ENCODE data around the gene ANKRD39. TPM values are rescaled to one million over a fixed set of nuclear protein-coding genes. Genes with fewer than 3 reads are reported as not detected.

Gene ANKRD39
- total RNA-seq, 6 experiments from 2014 or later, result 6.0 to 16.3 (median 9.7) TPM

- no peaks in the 10 kb centered on the region for H3K4me1 ChIP-seq
- H3K27ac ChIP-seq, result no peak overlapping the region
- 100% methylated on average over 1 of the region's 9 CpGs for WGBS (ENCODE audit: insufficient coverage, low coverage, low lambda C conversion rate, missing lambda C conversion rate)
- no peak for ATAC-seq
- DNase-seq, result no peak
- no peak for TF ChIP-seq POLR2A (IDR thresholded peaks at IDR 0.05)
- TF ChIP-seq, protein P1, sequence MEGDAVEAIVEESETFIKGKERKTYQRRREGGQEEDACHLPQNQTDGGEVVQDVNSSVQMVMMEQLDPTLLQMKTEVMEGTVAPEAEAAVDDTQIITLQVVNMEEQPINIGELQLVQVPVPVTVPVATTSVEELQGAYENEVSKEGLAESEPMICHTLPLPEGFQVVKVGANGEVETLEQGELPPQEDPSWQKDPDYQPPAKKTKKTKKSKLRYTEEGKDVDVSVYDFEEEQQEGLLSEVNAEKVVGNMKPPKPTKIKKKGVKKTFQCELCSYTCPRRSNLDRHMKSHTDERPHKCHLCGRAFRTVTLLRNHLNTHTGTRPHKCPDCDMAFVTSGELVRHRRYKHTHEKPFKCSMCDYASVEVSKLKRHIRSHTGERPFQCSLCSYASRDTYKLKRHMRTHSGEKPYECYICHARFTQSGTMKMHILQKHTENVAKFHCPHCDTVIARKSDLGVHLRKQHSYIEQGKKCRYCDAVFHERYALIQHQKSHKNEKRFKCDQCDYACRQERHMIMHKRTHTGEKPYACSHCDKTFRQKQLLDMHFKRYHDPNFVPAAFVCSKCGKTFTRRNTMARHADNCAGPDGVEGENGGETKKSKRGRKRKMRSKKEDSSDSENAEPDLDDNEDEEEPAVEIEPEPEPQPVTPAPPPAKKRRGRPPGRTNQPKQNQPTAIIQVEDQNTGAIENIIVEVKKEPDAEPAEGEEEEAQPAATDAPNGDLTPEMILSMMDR (IDR thresholded peaks at IDR 0.05), result no peak
- no peaks in the 10 kb centered on the region for H3K9me3 ChIP-seq
- no peaks in the 10 kb centered on the region for H3K36me3 ChIP-seq
- intact Hi-C loops (cut with DNase I), result no loop called here
- no peak overlapping the region for H3K4me3 ChIP-seq
- H3K27me3 ChIP-seq, result no peaks in the 10 kb centered on the region
Measured at GRCh38 chr2:96883306-96883705, 25.5 kb upstream of the ANKRD39 start.

DNA sequence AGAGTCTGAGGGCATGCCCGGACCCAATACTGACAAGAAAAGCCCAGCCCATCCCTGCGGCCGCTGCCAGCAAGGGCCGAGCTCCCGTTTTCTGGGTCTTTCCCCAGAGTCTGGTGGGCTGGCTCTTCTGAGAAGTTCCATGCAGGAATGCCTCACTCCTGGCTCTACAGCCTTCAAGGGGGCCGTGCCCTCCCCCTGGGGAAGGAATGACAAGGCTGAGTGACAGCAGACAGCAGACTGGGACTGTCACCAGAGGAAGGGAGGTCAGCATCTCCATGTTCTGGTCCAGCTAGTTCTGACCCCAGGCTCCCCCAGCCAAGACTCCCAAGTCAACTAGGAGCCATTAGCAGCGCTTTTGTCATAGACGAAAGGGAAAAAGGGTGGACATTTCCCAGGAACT lies 25.1 kb upstream of the ANKRD39 start:
- no peak overlapping the region for H3K4me3 ChIP-seq

DNA sequence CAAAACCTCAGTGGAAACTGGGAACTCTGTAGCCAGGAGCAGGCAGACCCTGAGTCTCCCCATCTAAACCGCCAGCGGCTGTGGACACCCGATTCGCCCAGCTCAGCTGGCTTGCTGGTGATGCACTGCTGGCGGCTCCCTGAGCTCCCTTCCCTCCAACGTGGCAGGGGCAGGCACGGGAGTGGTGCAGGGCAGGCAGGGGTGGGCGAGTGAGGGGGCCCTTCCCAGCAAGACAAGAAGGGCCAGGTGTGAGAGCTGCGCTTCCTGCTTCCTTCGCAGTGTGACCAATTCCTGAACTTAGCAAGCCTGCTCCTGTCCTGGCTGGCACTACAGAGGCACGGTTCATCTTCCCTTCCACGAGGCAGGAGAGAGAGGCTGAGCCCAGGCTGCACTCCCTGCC lies 24.4 kb upstream of the ANKRD39 start:
- no peak for DNase-seq
- no peaks in the 10 kb centered on the region for H3K27me3 ChIP-seq
- ATAC-seq, result no peak
- intact Hi-C loops (cut with DNase I), result no loop called here
- WGBS (ENCODE audit: insufficient coverage, low coverage, low lambda C conversion rate, missing lambda C conversion rate), result 20% methylated on average over 1 of the region's 12 CpGs
- no peak overlapping the region for H3K27ac ChIP-seq
- H3K36me3 ChIP-seq, result no peaks in the 10 kb centered on the region
- H3K4me1 ChIP-seq, result no peaks in the 10 kb centered on the region
- no peak overlapping the region for H3K4me3 ChIP-seq
- no peak for TF ChIP-seq POLR2A (IDR thresholded peaks at IDR 0.05)
- TF ChIP-seq, protein P1 (IDR thresholded peaks at IDR 0.05), result no peak
- no peaks in the 10 kb centered on the region for H3K9me3 ChIP-seq

More for the DNA sequence above, 25.1 kb upstream of the ANKRD39 start:
- H3K4me1 ChIP-seq, result no peaks in the 10 kb centered on the region
- no peak overlapping the region for H3K27ac ChIP-seq
- 80% methylated on average over 1 of the region's 8 CpGs for WGBS (ENCODE audit: insufficient coverage, low coverage, low lambda C conversion rate, missing lambda C conversion rate)
- no peak for ATAC-seq
- intact Hi-C loops (cut with DNase I), result no loop called here
- DNase-seq, result no peak
- H3K36me3 ChIP-seq, result no peaks in the 10 kb centered on the region
- TF ChIP-seq, protein P1 (IDR thresholded peaks at IDR 0.05), result no peak
- TF ChIP-seq POLR2A (IDR thresholded peaks at IDR 0.05), result no peak
- H3K9me3 ChIP-seq, result no peaks in the 10 kb centered on the region
- H3K27me3 ChIP-seq, result no peaks in the 10 kb centered on the region

DNA sequence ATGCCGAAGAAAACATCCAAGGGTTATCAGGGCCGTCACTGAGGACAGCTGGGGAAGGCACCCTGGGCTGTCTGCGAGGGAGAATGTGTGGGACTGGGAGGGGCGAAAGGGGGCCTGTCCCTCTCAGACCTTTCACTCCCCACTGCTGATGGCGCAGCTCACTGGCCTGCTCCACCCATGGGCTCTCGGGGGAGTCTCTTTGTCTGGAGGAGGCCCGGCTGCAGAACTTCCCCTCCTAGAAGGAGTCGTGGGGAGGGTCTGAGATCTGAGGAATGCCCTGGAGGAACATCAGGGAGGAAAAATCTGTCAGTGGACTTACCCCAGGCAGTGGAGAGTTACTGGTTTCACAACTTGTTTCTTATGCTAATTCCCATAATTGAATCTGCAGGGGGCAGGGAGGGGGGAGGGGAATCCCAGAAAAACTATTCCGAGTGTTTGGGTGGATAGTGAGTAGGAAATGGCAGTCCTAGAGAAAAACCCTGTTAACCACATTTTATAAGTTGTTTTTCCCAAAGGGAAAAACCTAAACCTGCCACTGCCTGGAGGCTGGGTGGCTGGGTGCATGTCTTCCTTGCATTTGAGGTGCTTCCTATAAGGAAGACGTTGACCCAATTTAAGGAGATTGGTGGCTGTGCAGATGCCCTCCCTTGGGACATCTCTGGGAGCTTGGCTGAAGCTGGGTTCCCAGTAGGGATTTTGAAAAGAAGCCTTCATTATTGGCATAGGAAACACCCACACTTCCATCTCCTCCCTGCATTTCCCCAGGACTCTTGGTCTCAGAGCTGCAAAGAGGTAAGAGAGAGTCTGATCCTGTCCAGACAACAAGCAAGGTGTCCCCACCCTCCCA lies 23.8 kb upstream of the ANKRD39 start:
- intact Hi-C loops (cut with DNase I), result no loop called here

More for the DNA sequence above, 23.8 kb upstream of the ANKRD39 start:
- Histone ChIP-seq H3K9me3 (no peaks in the 10 kb centered on the region), H3K36me3 (no peaks in the 10 kb centered on the region), H3K27me3 (no peaks in the 10 kb centered on the region), H3K4me3 (no peak overlapping the region), H3K27ac (no peak overlapping the region), H3K4me1 (no peaks in the 10 kb centered on the region)
- ATAC-seq (no peak), DNase-seq (no peak)
- no peak for TF ChIP-seq POLR2A (IDR thresholded peaks at IDR 0.05)
- TF ChIP-seq, protein P1 (IDR thresholded peaks at IDR 0.05), result no peak
- WGBS (ENCODE audit: insufficient coverage, low coverage, low lambda C conversion rate, missing lambda C conversion rate), result 63% methylated on average over 6 of the region's 10 CpGs

All from right lobe of liver (tissue), 6 donors.